OCI-LY3 (cell line): Measurements from ENCODE around the gene TNNT3.

Source experiments
- EZH2phosphoT487 ChIP-seq: fragments of 200-600 bp; shearing (Covaris generic); IDR thresholded peaks from 2 replicates; pipeline ENCODE4 v1.6.1; 2018; ENCODE audit warnings: antibody characterized with exemption, mixed run types, low read depth
- TF ChIP-seq, protein P1 (sequence below): fragments of 200-600, 300-600 bp; sonication (generic); IDR thresholded peaks from 2 replicates; pipeline ENCODE4 v1.5.1; 2014; ENCODE audit warnings: antibody characterized with exemption, low read length, low read depth

- TF ChIP-seq, protein P1, sequence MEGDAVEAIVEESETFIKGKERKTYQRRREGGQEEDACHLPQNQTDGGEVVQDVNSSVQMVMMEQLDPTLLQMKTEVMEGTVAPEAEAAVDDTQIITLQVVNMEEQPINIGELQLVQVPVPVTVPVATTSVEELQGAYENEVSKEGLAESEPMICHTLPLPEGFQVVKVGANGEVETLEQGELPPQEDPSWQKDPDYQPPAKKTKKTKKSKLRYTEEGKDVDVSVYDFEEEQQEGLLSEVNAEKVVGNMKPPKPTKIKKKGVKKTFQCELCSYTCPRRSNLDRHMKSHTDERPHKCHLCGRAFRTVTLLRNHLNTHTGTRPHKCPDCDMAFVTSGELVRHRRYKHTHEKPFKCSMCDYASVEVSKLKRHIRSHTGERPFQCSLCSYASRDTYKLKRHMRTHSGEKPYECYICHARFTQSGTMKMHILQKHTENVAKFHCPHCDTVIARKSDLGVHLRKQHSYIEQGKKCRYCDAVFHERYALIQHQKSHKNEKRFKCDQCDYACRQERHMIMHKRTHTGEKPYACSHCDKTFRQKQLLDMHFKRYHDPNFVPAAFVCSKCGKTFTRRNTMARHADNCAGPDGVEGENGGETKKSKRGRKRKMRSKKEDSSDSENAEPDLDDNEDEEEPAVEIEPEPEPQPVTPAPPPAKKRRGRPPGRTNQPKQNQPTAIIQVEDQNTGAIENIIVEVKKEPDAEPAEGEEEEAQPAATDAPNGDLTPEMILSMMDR = no peak
- no peak for TF ChIP-seq EZH2phosphoT487
Observed at GRCh38 chr11:1916132-1916985, 3.1 kb upstream of the TNNT3 start.
